Ishikawa (cell line): ENCODE data around the gene DAPK3.

Experiments
- CEBPB ChIP-seq: IDR thresholded peaks from 2 replicates; pipeline ENCODE4 v1.6.1; 2012
- CREB1 ChIP-seq: IDR thresholded peaks from 2 replicates; pipeline ENCODE4 v1.6.1; 2012; ENCODE audit warnings: low read depth
- EGR1 ChIP-seq: IDR thresholded peaks from 2 replicates; pipeline ENCODE4 v1.6.1; 2012
- EP300 ChIP-seq: IDR thresholded peaks from 2 replicates; pipeline ENCODE4 v1.6.1; 2012; ENCODE audit warnings: borderline replicate concordance
- FOXM1 ChIP-seq: IDR thresholded peaks from 2 replicates; pipeline ENCODE4 v1.6.1; 2012; ENCODE audit warnings: low read depth, borderline replicate concordance
- NFIC ChIP-seq: IDR thresholded peaks from 2 replicates; pipeline ENCODE4 v1.6.1; 2012
- RAD21 ChIP-seq: IDR thresholded peaks from 2 replicates; pipeline ENCODE4 v1.6.1; 2012; ENCODE audit warnings: low read depth
- TAF1 ChIP-seq: IDR thresholded peaks from 2 replicates; pipeline ENCODE4 v1.6.1; 2012; ENCODE audit warnings: low read depth, mild to moderate bottlenecking
- TCF12 ChIP-seq: IDR thresholded peaks from 2 replicates; pipeline ENCODE4 v1.6.1; 2012; ENCODE audit warnings: low read depth
- TEAD4 ChIP-seq: IDR thresholded peaks from 2 replicates; pipeline ENCODE4 v1.6.1; 2012
- YY1 ChIP-seq: IDR thresholded peaks from 2 replicates; pipeline ENCODE4 v1.6.1; 2012; ENCODE audit warnings: low read depth
- ZBTB7A ChIP-seq: IDR thresholded peaks from 2 replicates; pipeline ENCODE4 v1.6.1; 2012; ENCODE audit warnings: low read depth
- TF ChIP-seq, protein P1 (sequence below): IDR thresholded peaks from 2 replicates; pipeline ENCODE4 v1.6.1; 2012
- TF ChIP-seq, protein P2 (sequence below): IDR thresholded peaks from 2 replicates; pipeline ENCODE4 v1.6.1; 2012; ENCODE audit warnings: low read depth, mild to moderate bottlenecking
- TF ChIP-seq, protein P3 (sequence below): IDR thresholded peaks from 2 replicates; pipeline ENCODE4 v1.6.1; 2012

The DAPK3 gene

DNA sequence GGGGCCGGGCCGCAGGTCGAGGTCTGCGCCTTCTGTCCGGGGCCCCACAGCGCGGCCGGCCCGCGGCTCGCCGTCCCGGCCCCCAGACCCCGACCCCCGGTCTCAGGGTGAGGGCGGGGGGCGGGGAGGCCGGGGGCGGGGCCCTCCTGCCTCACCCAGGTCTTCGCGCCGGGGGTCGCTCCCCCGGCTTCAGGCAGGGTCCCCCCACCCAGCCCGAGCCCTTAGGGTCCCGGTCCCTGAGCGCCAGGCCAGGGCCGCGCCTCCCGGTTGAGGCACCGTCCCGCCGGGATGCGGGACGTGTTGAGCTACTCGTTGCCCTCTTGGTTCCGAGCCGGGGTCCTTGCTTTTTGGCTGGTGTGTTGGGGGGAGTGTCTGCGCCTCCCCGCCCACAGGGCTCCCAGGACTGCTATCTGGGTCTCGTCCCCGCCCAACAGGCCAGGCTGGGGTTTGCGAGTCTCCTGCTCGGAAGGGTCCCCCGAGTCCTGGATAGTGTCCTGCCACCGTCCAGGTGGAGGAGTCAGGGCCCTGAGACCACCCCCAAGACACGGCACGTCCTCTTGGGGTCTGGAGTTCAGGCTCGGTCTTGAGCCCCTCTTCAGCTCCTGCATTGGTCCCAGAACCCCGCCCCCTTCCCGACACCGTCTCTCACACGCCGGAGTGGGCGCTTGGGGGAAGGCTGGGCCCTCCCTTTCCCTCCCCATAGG, 37.1 kb upstream of the DAPK3 start:
- TF ChIP-seq ZBTB7A = peak; percentile 32; the same call in 1 of the 2 replicates
- no peak for TF ChIP-seq EP300
- TF ChIP-seq YY1 = no peak

DNA sequence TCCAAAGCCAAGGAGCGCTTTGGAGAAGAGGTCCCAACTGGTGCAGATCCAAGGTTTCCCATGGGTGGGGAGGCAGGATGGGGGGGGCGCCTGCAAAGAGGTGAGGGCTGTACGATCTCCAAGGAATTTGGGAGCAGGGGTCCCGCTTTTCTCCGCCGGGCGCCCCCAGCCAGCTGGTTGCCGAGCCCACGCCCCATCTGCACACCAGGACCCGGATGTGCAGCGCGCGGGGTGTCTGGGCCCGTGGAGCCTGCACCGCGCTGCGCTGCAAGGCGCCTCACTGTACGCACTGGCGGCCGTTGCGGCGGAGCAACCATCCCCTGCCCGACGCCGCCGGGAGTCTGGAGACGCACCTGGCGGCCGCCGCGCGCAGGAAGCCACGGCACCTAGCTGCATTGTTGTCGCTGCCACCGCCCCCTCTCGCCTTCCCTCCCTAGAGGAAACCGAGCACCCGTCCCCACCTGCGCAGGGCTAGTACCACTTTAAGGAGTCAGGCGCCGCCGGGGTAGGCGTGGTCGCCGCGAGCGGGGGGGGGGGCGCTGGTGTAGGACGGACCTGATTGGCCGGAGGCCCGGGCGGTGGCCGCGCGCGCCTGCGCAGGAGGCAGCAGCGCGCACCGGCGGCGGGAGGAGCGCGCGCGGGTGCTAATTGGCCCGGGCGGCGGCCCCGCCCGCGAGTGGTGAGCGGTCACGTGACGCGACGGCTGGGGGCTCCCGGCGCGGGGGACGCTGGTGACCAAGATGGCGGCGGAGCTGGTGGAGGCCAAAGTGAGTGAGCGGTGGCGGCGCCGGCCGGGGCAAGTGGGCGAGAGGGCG, 36.3 kb upstream of the DAPK3 start, which contains the start of gene PIAS4:
Gene PIAS4, plus strand, starts transcription at position 716 of the 815 bp plus-strand sequence. Its CDS starts 25 bp downstream, at position 741.
- TF ChIP-seq ZBTB7A (peak; percentile 65), EP300 (no peak), TCF12 (0 out of 2 replicates have a peak, but pooled peaks have one; percentile 45), TAF1 (peak; percentile 91), CREB1 (no peak), CEBPB (no peak), TEAD4 (0 out of 2 replicates have a peak, but pooled peaks have one; percentile 4), YY1 (peak; percentile 95), RAD21 (peak; percentile 1; the same call in 1 of the 2 replicates), EGR1 (peak; percentile 30; the same call in 1 of the 2 replicates), NFIC (peak; percentile 19; the same call in 1 of the 2 replicates)
- TF ChIP-seq, protein P1, sequence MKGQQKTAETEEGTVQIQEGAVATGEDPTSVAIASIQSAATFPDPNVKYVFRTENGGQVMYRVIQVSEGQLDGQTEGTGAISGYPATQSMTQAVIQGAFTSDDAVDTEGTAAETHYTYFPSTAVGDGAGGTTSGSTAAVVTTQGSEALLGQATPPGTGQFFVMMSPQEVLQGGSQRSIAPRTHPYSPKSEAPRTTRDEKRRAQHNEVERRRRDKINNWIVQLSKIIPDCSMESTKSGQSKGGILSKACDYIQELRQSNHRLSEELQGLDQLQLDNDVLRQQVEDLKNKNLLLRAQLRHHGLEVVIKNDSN = peak; percentile 97
- TF ChIP-seq, protein P2, sequence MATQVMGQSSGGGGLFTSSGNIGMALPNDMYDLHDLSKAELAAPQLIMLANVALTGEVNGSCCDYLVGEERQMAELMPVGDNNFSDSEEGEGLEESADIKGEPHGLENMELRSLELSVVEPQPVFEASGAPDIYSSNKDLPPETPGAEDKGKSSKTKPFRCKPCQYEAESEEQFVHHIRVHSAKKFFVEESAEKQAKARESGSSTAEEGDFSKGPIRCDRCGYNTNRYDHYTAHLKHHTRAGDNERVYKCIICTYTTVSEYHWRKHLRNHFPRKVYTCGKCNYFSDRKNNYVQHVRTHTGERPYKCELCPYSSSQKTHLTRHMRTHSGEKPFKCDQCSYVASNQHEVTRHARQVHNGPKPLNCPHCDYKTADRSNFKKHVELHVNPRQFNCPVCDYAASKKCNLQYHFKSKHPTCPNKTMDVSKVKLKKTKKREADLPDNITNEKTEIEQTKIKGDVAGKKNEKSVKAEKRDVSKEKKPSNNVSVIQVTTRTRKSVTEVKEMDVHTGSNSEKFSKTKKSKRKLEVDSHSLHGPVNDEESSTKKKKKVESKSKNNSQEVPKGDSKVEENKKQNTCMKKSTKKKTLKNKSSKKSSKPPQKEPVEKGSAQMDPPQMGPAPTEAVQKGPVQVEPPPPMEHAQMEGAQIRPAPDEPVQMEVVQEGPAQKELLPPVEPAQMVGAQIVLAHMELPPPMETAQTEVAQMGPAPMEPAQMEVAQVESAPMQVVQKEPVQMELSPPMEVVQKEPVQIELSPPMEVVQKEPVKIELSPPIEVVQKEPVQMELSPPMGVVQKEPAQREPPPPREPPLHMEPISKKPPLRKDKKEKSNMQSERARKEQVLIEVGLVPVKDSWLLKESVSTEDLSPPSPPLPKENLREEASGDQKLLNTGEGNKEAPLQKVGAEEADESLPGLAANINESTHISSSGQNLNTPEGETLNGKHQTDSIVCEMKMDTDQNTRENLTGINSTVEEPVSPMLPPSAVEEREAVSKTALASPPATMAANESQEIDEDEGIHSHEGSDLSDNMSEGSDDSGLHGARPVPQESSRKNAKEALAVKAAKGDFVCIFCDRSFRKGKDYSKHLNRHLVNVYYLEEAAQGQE = no peak
- TF ChIP-seq, protein P3, sequence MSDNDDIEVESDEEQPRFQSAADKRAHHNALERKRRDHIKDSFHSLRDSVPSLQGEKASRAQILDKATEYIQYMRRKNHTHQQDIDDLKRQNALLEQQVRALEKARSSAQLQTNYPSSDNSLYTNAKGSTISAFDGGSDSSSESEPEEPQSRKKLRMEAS = peak; percentile 89

DNA sequence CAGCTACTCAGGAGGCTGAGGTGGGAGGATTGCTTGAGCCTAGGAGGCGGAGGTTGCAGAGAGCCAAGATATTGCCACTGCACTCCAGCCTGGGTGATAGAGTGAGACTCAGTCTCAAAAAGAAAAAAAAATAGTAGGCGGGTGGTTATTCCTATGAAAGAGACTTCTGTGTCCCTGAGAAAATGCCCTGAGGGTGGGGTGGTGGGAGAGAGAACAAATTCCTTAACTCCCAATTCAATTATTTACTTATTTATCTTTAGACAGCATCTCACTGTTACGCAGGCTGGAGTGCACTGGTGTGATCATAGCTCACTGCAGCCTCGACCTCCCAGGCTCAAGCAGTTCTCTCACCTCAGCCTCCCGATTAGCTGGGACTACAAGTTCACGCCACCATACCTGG, 24.7 kb upstream of the DAPK3 start:
- no peak for TF ChIP-seq CEBPB
- TF ChIP-seq ZBTB7A = no peak
- TF ChIP-seq EGR1 = no peak
- no peak for TF ChIP-seq RAD21
- TF ChIP-seq FOXM1 = no peak
- no peak for TF ChIP-seq CREB1
- no peak for TF ChIP-seq TCF12
- TF ChIP-seq, protein P2 = no peak
- TF ChIP-seq EP300 = no peak
- TF ChIP-seq, protein P1 = no peak
- no peak for TF ChIP-seq TAF1
- no peak for TF ChIP-seq YY1

DNA sequence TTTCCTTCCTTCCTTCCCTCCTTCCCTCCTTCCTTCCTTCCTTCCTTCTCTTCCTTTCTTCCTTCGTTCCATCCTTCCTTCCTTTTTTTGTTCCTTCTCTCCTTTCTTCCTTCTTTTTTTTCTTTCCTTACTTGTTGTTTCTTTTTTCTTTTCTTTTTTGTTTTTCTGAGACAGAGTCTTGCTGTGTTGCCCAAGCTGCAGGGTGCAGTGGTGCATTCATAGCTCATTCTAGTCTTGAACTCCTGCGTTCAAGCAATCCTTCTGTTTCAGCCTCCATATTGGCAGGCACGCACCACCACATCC, 19.9 kb upstream of the DAPK3 start:
- no peak for TF ChIP-seq ZBTB7A
- no peak for TF ChIP-seq YY1
- TF ChIP-seq, protein P1 = no peak
- TF ChIP-seq CEBPB = no peak
- TF ChIP-seq, protein P2 = no peak
- TF ChIP-seq NFIC = no peak
- no peak for TF ChIP-seq RAD21
- no peak for TF ChIP-seq FOXM1
- TF ChIP-seq TEAD4 = no peak
- TF ChIP-seq EP300 = no peak
- no peak for TF ChIP-seq CREB1
- TF ChIP-seq, protein P3 = no peak
- TF ChIP-seq EGR1 = no peak
- TF ChIP-seq TCF12 = no peak
- TF ChIP-seq TAF1 = no peak
